Type B pancreatic cell (in vitro differentiated cells): ENCODE data around the gene USP49. TPM values are rescaled to one million over a fixed set of nuclear protein-coding genes. Genes with fewer than 3 reads are reported as not detected.

Source experiments
- DNase-seq: peaks from one replicate; pipeline ENCODE4 v3.0.0; 2021; ENCODE audit warnings: mixed read lengths; ENCODE audit not compliant: unreplicated experiment; ENCODE audit errors: extremely low spot score
- H3K27ac Mint-ChIP-seq: 2 replicates; pipeline ENCODE4 v1.8.0; 2021; ENCODE audit warnings: mild to moderate bottlenecking, mixed read lengths
- H3K27me3 Mint-ChIP-seq: 2 replicates; pipeline ENCODE4 v1.8.0; 2021; ENCODE audit warnings: mixed read lengths
- H3K36me3 Mint-ChIP-seq: 2 replicates; pipeline ENCODE4 v1.8.0; 2021; ENCODE audit warnings: mixed read lengths
- H3K4me1 Mint-ChIP-seq: one replicate; pipeline ENCODE4 v1.8.0; 2021; ENCODE audit warnings: mixed read lengths; ENCODE audit not compliant: unreplicated experiment
- H3K4me3 Mint-ChIP-seq: 2 replicates; pipeline ENCODE4 v1.8.0; 2021; ENCODE audit warnings: mild to moderate bottlenecking, mixed read lengths
- H3K9me3 Mint-ChIP-seq: 2 replicates; pipeline ENCODE4 v1.8.0; 2021; ENCODE audit warnings: mixed read lengths
- CTCF ChIP-seq: fragments of 200-600 bp; sonication (generic); conservative IDR thresholded peaks from 2 replicates; pipeline ENCODE4 v1.5.0; 2021; ENCODE audit warnings: antibody characterized with exemption, mild to moderate bottlenecking
- total RNA-seq: library from RNA; stranded (reverse); gene quantifications from 2 replicates; pipeline ENCODE4 v1.2.1, GENCODE V29; 2021; ENCODE audit warnings: low replicate concordance

The USP49 gene
- total RNA-seq, 1 donor from 2014 or later, result 13.2 TPM

- Mint-ChIP-seq H3K27me3 (no peaks in the 10 kb centered on the region), H3K27ac (no peak overlapping the region), H3K9me3 (no peaks in the 10 kb centered on the region), H3K4me3 (no peak overlapping the region), H3K4me1 (no peaks in the 10 kb centered on the region), H3K36me3 (peaks cover 5% of the 10 kb centered on the region)
- DNase-seq, result no peak
- no peak for TF ChIP-seq CTCF
Observed at GRCh38 chr6:41858703-41859102, 36.5 kb downstream of the USP49 start.

- H3K4me1 Mint-ChIP-seq, result peaks cover 10% of the 10 kb centered on the region
- no peaks in the 10 kb centered on the region for H3K27me3 Mint-ChIP-seq
- no peak overlapping the region for H3K4me3 Mint-ChIP-seq
- DNase-seq, result no peak
- no peak for TF ChIP-seq CTCF
- no peak overlapping the region for H3K27ac Mint-ChIP-seq
- H3K36me3 Mint-ChIP-seq, result peaks cover 12% of the 10 kb centered on the region
- H3K9me3 Mint-ChIP-seq, result no peaks in the 10 kb centered on the region
Observed at GRCh38 chr6:41850861-41851260, 44.3 kb downstream of the USP49 start.

GRCh38 chr6:41846666-41847237, 48.4 kb downstream of the USP49 start:
- no peaks in the 10 kb centered on the region for H3K27me3 Mint-ChIP-seq
- no peak for DNase-seq
- H3K36me3 Mint-ChIP-seq, result peaks cover 9% of the 10 kb centered on the region
- H3K9me3 Mint-ChIP-seq, result no peaks in the 10 kb centered on the region
- peak; percentile 80 for TF ChIP-seq CTCF
- no peak overlapping the region for H3K4me3 Mint-ChIP-seq
- peaks cover 10% of the 10 kb centered on the region for H3K4me1 Mint-ChIP-seq
- H3K27ac Mint-ChIP-seq, result peak overlapping the region; percentile 73

GRCh38 chr6:41843178-41843577, 52.0 kb downstream of the USP49 start:
- Mint-ChIP-seq H3K4me1 (peaks cover 10% of the 10 kb centered on the region), H3K9me3 (no peaks in the 10 kb centered on the region), H3K27me3 (no peaks in the 10 kb centered on the region), H3K4me3 (no peak overlapping the region), H3K27ac (no peak overlapping the region), H3K36me3 (peaks cover 4% of the 10 kb centered on the region)
- no peak for TF ChIP-seq CTCF
- no peak for DNase-seq

GRCh38 chr6:41840326-41840725, 54.8 kb downstream of the USP49 start:
- Mint-ChIP-seq H3K4me3 (no peak overlapping the region), H3K36me3 (no peaks in the 10 kb centered on the region), H3K4me1 (no peaks in the 10 kb centered on the region), H3K27me3 (no peaks in the 10 kb centered on the region), H3K27ac (no peak overlapping the region), H3K9me3 (no peaks in the 10 kb centered on the region)
- DNase-seq, result no peak
- TF ChIP-seq CTCF, result no peak

- Mint-ChIP-seq H3K4me3 (no peak overlapping the region), H3K36me3 (no peaks in the 10 kb centered on the region), H3K27ac (no peak overlapping the region), H3K9me3 (no peaks in the 10 kb centered on the region), H3K4me1 (no peaks in the 10 kb centered on the region), H3K27me3 (no peaks in the 10 kb centered on the region)
- TF ChIP-seq CTCF, result no peak
- no peak for DNase-seq
Observed at GRCh38 chr6:41836660-41837052, 58.5 kb downstream of the USP49 start.
